Dermis blood vessel endothelial cell (primary cell): ENCODE measurements around the gene KCNH1. TPM values are rescaled to one million over a fixed set of nuclear protein-coding genes. Genes with fewer than 3 reads are reported as not detected.

ENCODE experiments used
- DNase-seq: peaks from one replicate; pipeline ENCODE4 v3.0.0; 2010
- total RNA-seq: library from RNA; depleted of rRNA; stranded (reverse); fragments of >200 nt; gene quantifications from 2 replicates; pipeline ENCODE4 v1.2.3, GENCODE V29; 2014

KCNH1 gene
- total RNA-seq, 1 donor from 2014 or later = under 0.01 TPM

DNA sequence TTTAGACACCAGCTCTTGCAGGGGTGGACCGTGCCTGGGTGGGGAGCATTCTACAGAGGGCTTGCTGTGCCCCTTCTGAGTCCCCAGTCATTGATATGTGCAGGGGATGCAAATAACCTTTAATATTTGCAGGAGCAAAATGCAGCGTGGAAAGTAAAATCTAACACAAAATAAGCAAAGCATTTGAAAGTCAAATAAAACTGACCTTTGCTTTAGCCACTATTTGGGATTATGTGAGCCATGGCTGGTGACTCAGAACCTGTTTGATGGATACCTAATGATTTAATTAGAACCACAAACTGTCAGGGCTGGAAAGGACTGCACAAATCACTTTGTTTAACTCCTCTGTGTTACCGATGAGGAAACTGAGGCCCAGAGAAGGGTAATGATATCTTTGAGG, 427.7 kb downstream of the KCNH1 start:
- DNase-seq = no peak

GRCh38 chr1:210705086-210705485, 428.9 kb downstream of the KCNH1 start:
- DNase-seq = no peak

GRCh38 chr1:210703593-210703992, 430.4 kb downstream of the KCNH1 start:
- DNase-seq = no peak

GRCh38 chr1:210702506-210702905, 431.4 kb downstream of the KCNH1 start:
- DNase-seq = no peak

GRCh38 chr1:210700511-210700910, 433.4 kb downstream of the KCNH1 start:
- no peak for DNase-seq

GRCh38 chr1:210700083-210700482, 433.9 kb downstream of the KCNH1 start:
- no peak for DNase-seq

DNA sequence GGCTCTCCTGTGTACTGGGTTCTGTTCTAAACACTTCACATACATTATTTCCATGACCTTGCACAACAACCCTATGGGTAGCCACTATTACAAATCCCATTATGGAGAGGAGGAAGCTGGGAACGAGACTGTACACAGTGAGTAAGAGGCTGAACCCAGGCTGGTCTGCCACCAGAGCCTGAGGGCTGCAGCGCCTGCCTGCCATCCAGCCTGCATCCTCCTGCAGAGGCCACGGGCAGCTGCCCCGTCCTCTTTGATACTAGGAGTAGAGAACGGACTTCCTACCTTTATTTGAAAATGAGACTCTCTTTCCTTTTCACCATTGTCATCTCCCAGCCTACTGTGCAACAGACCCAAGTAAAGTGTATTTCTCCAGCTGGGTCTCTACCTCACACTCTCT, 435.3 kb downstream of the KCNH1 start:
- DNase-seq = no peak

DNA sequence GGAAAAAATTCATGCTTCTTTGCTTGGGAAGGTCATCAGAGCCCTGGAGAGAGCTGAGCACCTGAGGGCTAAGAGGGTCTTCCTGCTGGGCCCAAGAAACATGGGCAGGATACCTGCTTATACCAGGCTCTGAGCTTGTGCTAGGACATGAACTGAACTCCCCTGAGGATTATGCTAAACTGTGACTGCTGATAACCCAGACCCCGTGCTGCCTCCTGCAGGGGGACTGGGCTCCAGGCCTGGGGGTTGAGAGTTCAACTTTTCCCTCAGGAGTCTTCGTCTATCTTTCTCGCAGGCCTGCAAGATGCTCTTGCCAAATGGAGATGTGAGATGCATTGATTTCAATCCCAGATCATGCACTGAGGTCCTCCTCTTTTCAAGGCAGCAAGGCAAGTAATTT, 436.8 kb downstream of the KCNH1 start:
- no peak for DNase-seq

DNA sequence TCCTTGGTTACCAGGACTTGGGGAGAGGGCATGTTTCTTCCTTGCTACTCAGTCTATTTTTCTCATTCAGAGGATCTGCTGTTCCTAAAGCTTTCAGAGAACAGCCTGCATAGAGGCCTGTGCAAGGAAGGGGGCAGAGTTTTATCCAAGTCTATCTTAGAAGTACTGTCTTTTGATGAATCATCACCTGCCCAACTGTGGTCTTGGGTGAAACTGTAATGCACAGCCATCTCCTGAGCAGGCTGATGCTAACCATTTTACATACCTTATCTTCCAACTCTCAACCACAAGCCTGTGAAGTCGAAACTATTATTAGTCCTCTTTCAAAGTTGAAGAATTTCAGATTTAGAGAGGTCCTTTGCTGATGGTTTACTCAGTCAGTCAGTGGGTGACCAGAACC, 437.2 kb downstream of the KCNH1 start:
- DNase-seq = no peak

GRCh38 chr1:210695026-210695425, 438.9 kb downstream of the KCNH1 start:
- DNase-seq = no peak

DNA sequence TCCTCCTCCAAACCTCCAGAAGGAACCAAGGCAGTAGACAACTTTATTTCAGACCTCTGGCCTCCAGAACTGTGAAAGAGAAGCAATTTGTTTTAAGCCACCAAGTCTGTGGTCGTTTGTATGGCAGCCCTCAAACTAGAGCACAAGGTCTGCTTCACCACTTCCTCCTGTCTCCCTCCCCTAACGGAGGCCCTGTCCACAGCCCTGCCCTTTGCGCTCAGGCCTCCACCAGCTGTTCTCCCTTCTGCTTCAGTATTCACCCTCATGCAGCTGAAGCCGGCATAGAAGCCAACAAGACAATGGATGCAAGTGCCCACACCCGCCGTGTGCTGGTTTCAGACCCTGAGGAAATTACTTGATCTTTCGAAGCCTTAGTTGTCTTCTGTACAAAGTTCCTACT, 441.2 kb downstream of the KCNH1 start:
- no peak for DNase-seq

DNA sequence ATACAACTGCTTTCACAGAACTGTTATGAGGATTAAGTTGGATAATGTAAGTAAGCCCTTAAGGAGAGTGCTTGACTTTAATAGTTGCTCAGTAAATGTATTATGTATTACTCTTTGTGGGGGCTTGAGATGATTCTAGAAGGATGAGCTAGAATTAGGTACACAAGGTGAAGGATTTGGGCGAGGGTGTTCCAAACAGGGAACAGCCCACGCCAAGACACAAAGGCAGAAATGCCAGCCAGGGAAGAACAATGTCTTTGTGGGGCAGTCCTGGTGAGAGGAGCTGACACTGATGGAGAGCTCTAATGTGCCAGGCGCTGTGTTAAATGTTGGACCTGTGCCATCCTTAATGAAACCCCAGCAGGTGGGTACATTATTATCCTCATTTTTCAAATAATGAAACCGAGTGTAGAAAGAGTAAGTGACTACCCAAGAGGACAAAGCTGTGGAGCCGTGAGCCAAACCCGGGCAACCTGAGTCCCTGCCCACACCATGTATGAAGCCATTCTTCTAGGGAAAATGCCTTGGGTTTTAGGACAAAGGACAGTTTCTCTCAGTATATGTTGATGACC, 442.8 kb downstream of the KCNH1 start:
- no peak for DNase-seq

- no peak for DNase-seq
Observed at GRCh38 chr1:210690236-210690635, 443.7 kb downstream of the KCNH1 start.

DNA sequence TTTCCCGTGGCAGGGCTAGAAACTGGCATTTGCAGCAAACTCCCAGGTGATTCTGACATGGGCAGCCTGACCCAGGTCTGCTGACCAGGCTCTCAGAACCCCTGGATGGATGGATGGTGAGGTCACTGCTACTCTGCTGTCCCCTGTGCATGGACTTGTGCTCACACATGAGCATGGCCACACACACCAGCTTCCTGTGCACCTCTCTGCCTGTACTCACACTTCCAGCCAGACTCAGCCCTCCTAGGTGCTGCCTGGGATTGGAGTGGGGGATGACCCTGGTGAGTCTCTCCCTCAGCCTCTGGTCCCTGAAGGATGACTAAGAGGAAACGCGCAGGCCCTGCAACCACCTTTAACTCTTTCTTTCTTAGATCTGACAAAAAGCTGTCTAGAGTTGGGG, 444.1 kb downstream of the KCNH1 start:
- no peak for DNase-seq

- no peak for DNase-seq
Observed at GRCh38 chr1:210688512-210689234, 445.3 kb downstream of the KCNH1 start.

GRCh38 chr1:210687582-210688279, 446.2 kb downstream of the KCNH1 start:
- DNase-seq = no peak

GRCh38 chr1:210686841-210687240, 447.1 kb downstream of the KCNH1 start:
- DNase-seq = no peak

DNA sequence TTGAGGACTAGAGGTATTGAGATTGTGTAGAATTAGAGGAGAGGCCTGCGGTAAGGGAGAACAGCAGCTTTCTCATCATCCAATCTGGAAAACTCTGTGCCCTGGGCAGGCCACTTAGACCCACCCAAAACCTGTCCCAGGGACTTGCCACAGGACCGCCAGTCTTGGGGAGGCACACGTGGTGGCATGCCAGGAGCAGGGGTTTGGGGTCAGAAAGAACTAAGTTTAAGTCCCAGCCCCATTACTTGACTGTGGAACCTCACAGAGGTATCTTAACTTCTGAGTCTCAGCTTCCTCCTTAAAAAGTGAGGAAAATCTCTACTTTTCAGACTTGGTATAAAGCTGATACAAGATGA, 448.7 kb downstream of the KCNH1 start:
- DNase-seq = no peak

- no peak for DNase-seq
Observed at GRCh38 chr1:210684466-210685294, 449.3 kb downstream of the KCNH1 start.

DNA sequence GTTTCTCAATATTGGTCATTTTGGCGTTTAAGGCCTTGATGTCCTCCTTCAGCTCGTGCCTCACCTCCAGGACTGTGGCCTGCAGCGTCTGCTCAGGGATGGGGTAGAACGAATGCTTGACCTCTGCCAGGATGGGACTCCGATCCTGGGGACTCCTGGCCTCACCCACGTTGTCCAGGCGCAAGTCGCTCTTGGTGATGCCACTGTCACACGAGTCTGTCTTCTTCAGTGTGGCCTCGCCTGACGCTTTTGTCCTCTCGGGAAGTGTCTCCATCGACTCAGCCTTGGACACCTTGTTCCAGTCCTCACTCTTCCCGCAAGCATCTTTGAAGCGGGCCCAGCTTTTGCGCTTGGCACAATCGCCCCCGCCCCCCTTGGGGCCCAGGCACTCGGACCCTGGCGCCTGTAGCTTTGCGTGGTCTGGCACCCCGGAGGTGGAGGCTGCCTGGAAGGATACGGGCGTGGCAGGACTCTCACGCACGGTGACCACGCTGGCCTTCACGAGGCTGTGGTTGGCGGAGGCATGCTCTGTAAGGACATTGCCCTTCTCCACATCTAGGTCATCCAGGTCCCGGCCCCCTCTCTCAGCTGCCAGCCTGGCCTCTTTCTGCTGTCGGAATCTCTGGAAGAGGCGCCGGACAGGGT, 450.4 kb downstream of the KCNH1 start:
- no peak for DNase-seq

GRCh38 chr1:210681158-210681557, 452.8 kb downstream of the KCNH1 start:
- no peak for DNase-seq

GRCh38 chr1:210678306-210678705, 455.6 kb downstream of the KCNH1 start:
- no peak for DNase-seq

DNA sequence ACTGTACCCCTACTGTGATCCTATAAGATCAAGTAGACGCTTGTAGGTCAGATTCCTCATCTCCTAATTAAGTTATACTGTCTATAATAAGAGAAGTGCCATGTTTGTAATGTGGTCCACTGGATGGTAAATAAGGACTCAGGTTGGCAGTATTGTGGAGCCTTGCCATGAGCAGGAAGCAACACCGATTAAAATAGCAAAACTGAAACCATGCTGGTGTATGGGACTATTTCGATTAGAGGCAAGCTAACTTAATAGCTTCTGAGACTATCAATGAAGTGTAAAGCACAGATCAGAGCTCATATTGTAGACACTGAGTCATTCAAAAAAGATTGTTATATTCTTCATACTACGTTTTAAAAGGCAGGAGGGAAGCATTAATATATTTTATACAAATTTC, 456.4 kb downstream of the KCNH1 start:
- DNase-seq = no peak
